Naive B cell (primary cell): Measurements from ENCODE around the gene DEGS2. TPM values are rescaled to one million over a fixed set of nuclear protein-coding genes. Genes with fewer than 3 reads are reported as not detected.
A peak's percentile ranks its signal among the peaks of the same experiment; 100 is the strongest.

Source experiments
- ATAC-seq, 2 donors: fragments of 150-1000 bp; cut with Tn5 transposase; 2 replicates each; pipeline ENCODE4 v1.10.0; 2021; ENCODE audit warnings: low read depth in 2 of 2, mild to moderate bottlenecking in 2 of 2, moderate library complexity in 2 of 2
- DNase-seq: peaks from one replicate; pipeline ENCODE4 v3.0.0; 2022
- H3K27ac Mint-ChIP-seq, 6 donors: one replicate each; pipeline ENCODE4 v1.8.0; 2020 to 2022; ENCODE audit warnings: mild to moderate bottlenecking in 6 of 6, mixed read lengths in 6 of 6, moderate library complexity in 5 of 6, inconsistent platforms in 2 of 6
- H3K27me3 Mint-ChIP-seq, 3 donors: one replicate each; pipeline ENCODE4 v1.8.0; 2021 to 2022; ENCODE audit warnings: mixed read lengths in 3 of 3, mild to moderate bottlenecking in 1 of 3
- H3K36me3 Mint-ChIP-seq, 2 donors: one replicate each; pipeline ENCODE4 v1.8.0; 2020 to 2022; ENCODE audit warnings: mixed read lengths in 2 of 2, inconsistent platforms in 1 of 2, mild to moderate bottlenecking in 1 of 2
- H3K4me1 Mint-ChIP-seq, 3 donors: one replicate each; pipeline ENCODE4 v1.8.0; 2020 to 2022; ENCODE audit warnings: mixed read lengths in 3 of 3, inconsistent platforms in 1 of 3, mild to moderate bottlenecking in 1 of 3, moderate library complexity in 1 of 3
- H3K4me3 Mint-ChIP-seq, 8 donors: one replicate each; pipeline ENCODE4 v1.8.0; 2020 to 2022; ENCODE audit warnings: mild to moderate bottlenecking in 8 of 8, mixed read lengths in 8 of 8, moderate library complexity in 8 of 8, inconsistent platforms in 2 of 8
- H3K9me3 Mint-ChIP-seq, 7 donors: one replicate each; pipeline ENCODE4 v1.8.0; 2020 to 2022; ENCODE audit warnings: mixed read lengths in 7 of 7, mild to moderate bottlenecking in 5 of 7, inconsistent platforms in 2 of 7, moderate library complexity in 1 of 7
- polyA plus RNA-seq, 6 donors: library from polyadenylated mRNA; unstranded; fragments of 300-500 nt; fragmentation: Illumina TruSeq; gene quantifications; one replicate each; pipeline ENCODE4 v1.2.3, GENCODE V29; 2021; ENCODE audit warnings: low read depth in 6 of 6

The DEGS2 gene
- polyA plus RNA-seq, 6 donors from 2014 or later: 0.29 to 3.6 (median 0.96) TPM

GRCh38 chr14:100150932-100151587 lies 8.4 kb downstream of the DEGS2 start:
- H3K27me3 Mint-ChIP-seq: no peaks in the 10 kb centered on the region
- DNase-seq: no peak
- H3K4me3 Mint-ChIP-seq: no peak overlapping the region
- peak overlapping the region in 1 of 6 donors; percentile 49 for H3K27ac Mint-ChIP-seq
- peaks cover 25 to 36% (median 35%) of the 10 kb centered on the region in 3 donors for H3K4me1 Mint-ChIP-seq
- peaks cover 0 to 7% of the 10 kb centered on the region in 2 donors for H3K36me3 Mint-ChIP-seq
- ATAC-seq: no peak
- H3K9me3 Mint-ChIP-seq: peaks cover 2 to 8% (median 6%) of the 10 kb centered on the region in 7 donors

GRCh38 chr14:100149851-100150611 lies 9.4 kb downstream of the DEGS2 start:
- Mint-ChIP-seq H3K4me3 (no peak overlapping the region), H3K4me1 (peaks cover 24 to 39% (median 29%) of the 10 kb centered on the region in 3 donors), H3K27me3 (no peaks in the 10 kb centered on the region), H3K36me3 (peaks cover 0 to 4% of the 10 kb centered on the region in 2 donors), H3K9me3 (peaks cover 0 to 4% (median 3%) of the 10 kb centered on the region in 7 donors), H3K27ac (no peak overlapping the region)
- ATAC-seq: no peak
- DNase-seq: no peak

- no peak overlapping the region for H3K4me3 Mint-ChIP-seq
- H3K27me3 Mint-ChIP-seq: no peaks in the 10 kb centered on the region
- H3K36me3 Mint-ChIP-seq: no peaks in the 10 kb centered on the region
- peaks cover 23 to 39% (median 26%) of the 10 kb centered on the region in 3 donors for H3K4me1 Mint-ChIP-seq
- no peak overlapping the region for H3K27ac Mint-ChIP-seq
- H3K9me3 Mint-ChIP-seq: peaks cover 0 to 3% (median 0%) of the 10 kb centered on the region in 7 donors
- ATAC-seq (no peak), DNase-seq (no peak)
Observed at GRCh38 chr14:100148837-100149731, 10.4 kb downstream of the DEGS2 start.

GRCh38 chr14:100147691-100148464 lies 11.6 kb downstream of the DEGS2 start:
- Mint-ChIP-seq H3K9me3 (peaks cover 0 to 3% (median 0%) of the 10 kb centered on the region in 7 donors), H3K27me3 (no peaks in the 10 kb centered on the region), H3K36me3 (no peaks in the 10 kb centered on the region), H3K27ac (peak overlapping the region in 4 of 6 donors; percentile 43 to 74 (median 52)), H3K4me3 (peak overlapping the region in 4 of 8 donors; percentile 43 to 69 (median 58)), H3K4me1 (peaks cover 23 to 39% (median 26%) of the 10 kb centered on the region in 3 donors)
- ATAC-seq: peak; percentile 17 to 49
- DNase-seq: no peak

- no peaks in the 10 kb centered on the region for H3K27me3 Mint-ChIP-seq
- peak overlapping the region in 4 of 6 donors; percentile 43 to 94 (median 79) for H3K27ac Mint-ChIP-seq
- H3K4me3 Mint-ChIP-seq: peak overlapping the region; percentile 41 to 88 (median 65)
- H3K4me1 Mint-ChIP-seq: peaks cover 19 to 39% (median 25%) of the 10 kb centered on the region in 3 donors
- peaks cover 0 to 3% (median 0%) of the 10 kb centered on the region in 7 donors for H3K9me3 Mint-ChIP-seq
- DNase-seq (no peak), ATAC-seq (peak; percentile 67 to 72)
- H3K36me3 Mint-ChIP-seq: no peaks in the 10 kb centered on the region
Observed at GRCh38 chr14:100147181-100147631, 12.2 kb downstream of the DEGS2 start.

GRCh38 chr14:100146531-100147091 lies 12.8 kb downstream of the DEGS2 start:
- H3K4me3 Mint-ChIP-seq: peak overlapping the region in 3 of 8 donors; percentile 15 to 82 (median 58)
- H3K27ac Mint-ChIP-seq: peak overlapping the region in 2 of 6 donors; percentile 43 to 65
- H3K9me3 Mint-ChIP-seq: peaks cover 0 to 3% (median 0%) of the 10 kb centered on the region in 7 donors

GRCh38 chr14:100145682-100146464 lies 13.6 kb downstream of the DEGS2 start:
- no peaks in the 10 kb centered on the region for H3K36me3 Mint-ChIP-seq
- H3K27me3 Mint-ChIP-seq: no peaks in the 10 kb centered on the region
- DNase-seq: no peak
- ATAC-seq: no peak
- H3K4me1 Mint-ChIP-seq: peaks cover 16 to 39% (median 25%) of the 10 kb centered on the region in 3 donors
- peak overlapping the region in 2 of 8 donors; percentile 12 to 51 for H3K4me3 Mint-ChIP-seq
- H3K27ac Mint-ChIP-seq: peak overlapping the region in 2 of 6 donors; percentile 37 to 50
- H3K9me3 Mint-ChIP-seq: peaks cover 0 to 3% (median 0%) of the 10 kb centered on the region in 7 donors

More at GRCh38 chr14:100146531-100147091, 12.8 kb downstream of the DEGS2 start:
- no peak for DNase-seq
- Mint-ChIP-seq H3K36me3 (no peaks in the 10 kb centered on the region), H3K27me3 (no peaks in the 10 kb centered on the region), H3K4me1 (peaks cover 19 to 39% (median 25%) of the 10 kb centered on the region in 3 donors)
- peak; percentile 18 to 26 for ATAC-seq

GRCh38 chr14:100144996-100145646 lies 14.3 kb downstream of the DEGS2 start:
- peak overlapping the region in 3 of 6 donors; percentile 7 to 50 (median 19) for H3K27ac Mint-ChIP-seq
- peaks cover 0 to 3% (median 0%) of the 10 kb centered on the region in 7 donors for H3K9me3 Mint-ChIP-seq
- no peaks in the 10 kb centered on the region for H3K36me3 Mint-ChIP-seq
- H3K27me3 Mint-ChIP-seq: no peaks in the 10 kb centered on the region
- no peak for ATAC-seq
- H3K4me1 Mint-ChIP-seq: peaks cover 16 to 39% (median 25%) of the 10 kb centered on the region in 3 donors
- DNase-seq: no peak
- no peak overlapping the region for H3K4me3 Mint-ChIP-seq

GRCh38 chr14:100144645-100144995 lies 14.8 kb downstream of the DEGS2 start:
- Mint-ChIP-seq H3K4me1 (peaks cover 16 to 39% (median 25%) of the 10 kb centered on the region in 3 donors), H3K27ac (no peak overlapping the region), H3K36me3 (no peaks in the 10 kb centered on the region), H3K4me3 (no peak overlapping the region), H3K9me3 (peaks cover 0 to 3% (median 0%) of the 10 kb centered on the region in 7 donors), H3K27me3 (no peaks in the 10 kb centered on the region)
- ATAC-seq: no peak
- DNase-seq: no peak

- Mint-ChIP-seq H3K4me1 (peaks cover 16 to 34% (median 25%) of the 10 kb centered on the region in 3 donors), H3K27ac (peak overlapping the region in 1 of 6 donors; percentile 37), H3K9me3 (peaks cover 0 to 3% (median 0%) of the 10 kb centered on the region in 7 donors), H3K27me3 (no peaks in the 10 kb centered on the region), H3K36me3 (peaks cover 0 to 7% of the 10 kb centered on the region in 2 donors), H3K4me3 (no peak overlapping the region)
- DNase-seq (no peak), ATAC-seq (no peak)
Observed at GRCh38 chr14:100143934-100144333, 15.5 kb downstream of the DEGS2 start.

- Mint-ChIP-seq H3K36me3 (peaks cover 0 to 11% of the 10 kb centered on the region in 2 donors), H3K27ac (no peak overlapping the region), H3K4me3 (no peak overlapping the region), H3K9me3 (peaks cover 0 to 3% (median 0%) of the 10 kb centered on the region in 7 donors), H3K4me1 (peaks cover 17 to 31% (median 24%) of the 10 kb centered on the region in 3 donors), H3K27me3 (no peaks in the 10 kb centered on the region)
- DNase-seq: no peak
- ATAC-seq: no peak
Observed at GRCh38 chr14:100143523-100143922, 15.9 kb downstream of the DEGS2 start.
